T-helper 17 cell (primary cell): Measurements from ENCODE around the gene SLCO1B3. TPM values are rescaled to one million over a fixed set of nuclear protein-coding genes. Genes with fewer than 3 reads are reported as not detected.
A peak's percentile ranks its signal among the peaks of the same experiment; 100 is the strongest.
"Not testable (repeated sequence)": the region's sequence is repeated elsewhere in the genome, so short reads cannot be mapped to it uniquely, and the experiment has no call there.

ENCODE experiments used
- ATAC-seq: fragments of 150-1000 bp; cut with Tn5 transposase; 2 replicates; pipeline ENCODE4 v1.10.0; 2021; ENCODE audit warnings: mild to moderate bottlenecking, moderate library complexity
- DNase-seq, 3 donors: peaks; one replicate each; pipeline versions ENCODE4 v3.0.0 to v3.0.0-alpha.2; 2020 to 2021
- H3K9me3 ChIP-seq: one replicate; pipeline ENCODE4 v1.7.0; 2013; ENCODE audit warnings: low read length, mild to moderate bottlenecking; ENCODE audit not compliant: control insufficient read depth, poor library complexity, severe bottlenecking
- H3K27ac Mint-ChIP-seq: one replicate; pipeline ENCODE4 v1.8.0; 2022; ENCODE audit warnings: mild to moderate bottlenecking, moderate library complexity, mixed read lengths
- H3K27me3 Mint-ChIP-seq: one replicate; pipeline ENCODE4 v1.8.0; 2022; ENCODE audit warnings: mixed read lengths
- H3K36me3 Mint-ChIP-seq: one replicate; pipeline ENCODE4 v1.8.0; 2022; ENCODE audit warnings: low read depth, mixed read lengths
- H3K4me1 Mint-ChIP-seq: one replicate; pipeline ENCODE4 v1.8.0; 2022; ENCODE audit warnings: mild to moderate bottlenecking, mixed read lengths
- H3K4me3 Mint-ChIP-seq: one replicate; pipeline ENCODE4 v1.8.0; 2022; ENCODE audit warnings: mild to moderate bottlenecking, moderate library complexity, mixed read lengths
- total RNA-seq, 4 donors: library from RNA in 2 of 4; stranded (reverse) in 2 of 4; gene quantifications; one replicate each; pipeline ENCODE4 v1.2.3 and lab custom pipeline; 2022 to 2026

The SLCO1B3 gene, protein sequence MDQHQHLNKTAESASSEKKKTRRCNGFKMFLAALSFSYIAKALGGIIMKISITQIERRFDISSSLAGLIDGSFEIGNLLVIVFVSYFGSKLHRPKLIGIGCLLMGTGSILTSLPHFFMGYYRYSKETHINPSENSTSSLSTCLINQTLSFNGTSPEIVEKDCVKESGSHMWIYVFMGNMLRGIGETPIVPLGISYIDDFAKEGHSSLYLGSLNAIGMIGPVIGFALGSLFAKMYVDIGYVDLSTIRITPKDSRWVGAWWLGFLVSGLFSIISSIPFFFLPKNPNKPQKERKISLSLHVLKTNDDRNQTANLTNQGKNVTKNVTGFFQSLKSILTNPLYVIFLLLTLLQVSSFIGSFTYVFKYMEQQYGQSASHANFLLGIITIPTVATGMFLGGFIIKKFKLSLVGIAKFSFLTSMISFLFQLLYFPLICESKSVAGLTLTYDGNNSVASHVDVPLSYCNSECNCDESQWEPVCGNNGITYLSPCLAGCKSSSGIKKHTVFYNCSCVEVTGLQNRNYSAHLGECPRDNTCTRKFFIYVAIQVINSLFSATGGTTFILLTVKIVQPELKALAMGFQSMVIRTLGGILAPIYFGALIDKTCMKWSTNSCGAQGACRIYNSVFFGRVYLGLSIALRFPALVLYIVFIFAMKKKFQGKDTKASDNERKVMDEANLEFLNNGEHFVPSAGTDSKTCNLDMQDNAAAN
- not detected for total RNA-seq
- total RNA-seq (lab: John Stamatoyannopoulos, UW), result 0 reads per million in 2 donors

GRCh38 chr12:20810487-20810886, at the start of gene SLCO1B3:
Gene SLCO1B3, plus strand, starts transcription at chr12:20810705. Its CDS starts 5,034 bp downstream, at chr12:20815739.
- no peak within 1 kb of the TSS for H3K27ac Mint-ChIP-seq
- H3K4me1 Mint-ChIP-seq, result no peaks in the 10 kb centered on the region
- ATAC-seq (no peak), DNase-seq (no peak)
- no peaks in the 10 kb centered on the region for H3K27me3 Mint-ChIP-seq
- H3K9me3 ChIP-seq, result no peaks in the 10 kb centered on the region
- no peaks in the 10 kb centered on the region for H3K36me3 Mint-ChIP-seq
- no peak within 1 kb of the TSS for H3K4me3 Mint-ChIP-seq

- ATAC-seq, result no peak
- no peak overlapping the region for H3K4me3 Mint-ChIP-seq
Observed at GRCh38 chr12:20777420-20777819, 33.1 kb upstream of the SLCO1B3 start.

DNA sequence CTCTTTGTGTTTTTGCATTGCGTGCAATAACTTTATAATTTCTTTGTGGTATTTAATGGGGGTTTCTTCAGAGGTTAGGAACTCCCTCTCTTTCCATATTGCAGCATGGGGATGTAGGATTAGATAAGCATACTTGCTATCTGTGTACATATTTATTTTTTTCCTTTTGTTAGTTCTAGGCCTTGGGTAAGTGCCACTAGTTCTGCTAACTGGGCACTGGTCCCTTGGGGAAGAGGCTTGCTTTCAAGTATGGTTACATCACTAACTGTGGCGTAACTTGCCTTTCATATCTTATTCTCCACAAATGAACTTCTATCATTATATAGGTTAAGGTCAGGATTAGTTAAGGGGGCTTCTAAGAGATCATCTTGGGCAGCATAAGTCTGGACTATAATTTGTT, 31.5 kb upstream of the SLCO1B3 start:
- H3K9me3 ChIP-seq, result no peaks in the 10 kb centered on the region
- ATAC-seq, result no peak
- no peaks in the 10 kb centered on the region for H3K27me3 Mint-ChIP-seq
- H3K36me3 Mint-ChIP-seq, result no peaks in the 10 kb centered on the region
- H3K27ac Mint-ChIP-seq, result no peak overlapping the region
- H3K4me3 Mint-ChIP-seq, result no peak overlapping the region
- no peaks in the 10 kb centered on the region for H3K4me1 Mint-ChIP-seq
- DNase-seq, result no peak

More at GRCh38 chr12:20777420-20777819, 33.1 kb upstream of the SLCO1B3 start:
- DNase-seq, result no peak
- H3K27ac Mint-ChIP-seq, result no peak overlapping the region
- no peaks in the 10 kb centered on the region for H3K36me3 Mint-ChIP-seq
- H3K4me1 Mint-ChIP-seq, result no peaks in the 10 kb centered on the region
- H3K27me3 Mint-ChIP-seq, result no peaks in the 10 kb centered on the region
- H3K9me3 ChIP-seq, result no peaks in the 10 kb centered on the region

DNA sequence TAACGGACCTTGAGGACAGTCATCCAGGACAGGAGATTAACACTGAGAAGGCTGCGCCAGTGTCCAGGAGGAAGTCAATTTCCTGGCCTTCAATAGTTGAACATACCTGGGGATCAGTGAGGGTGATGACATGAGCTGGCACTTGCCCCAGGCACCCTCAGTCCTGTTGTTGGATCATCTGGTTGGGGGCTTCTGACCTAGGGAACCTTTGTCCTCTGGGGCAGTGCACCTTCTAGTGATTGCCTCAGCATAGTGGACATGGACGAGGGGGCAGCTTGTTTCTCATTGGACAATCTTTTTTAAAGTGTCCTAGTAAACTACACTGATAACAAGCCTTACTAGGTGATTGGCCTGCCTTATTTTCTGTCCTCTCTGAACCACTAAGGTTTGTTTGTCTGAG, 30.5 kb upstream of the SLCO1B3 start:
- not testable (repeated sequence) for ATAC-seq, H3K36me3 Mint-ChIP-seq, H3K27ac Mint-ChIP-seq, H3K4me3 Mint-ChIP-seq, DNase-seq, H3K9me3 ChIP-seq, H3K4me1 Mint-ChIP-seq, H3K27me3 Mint-ChIP-seq

DNA sequence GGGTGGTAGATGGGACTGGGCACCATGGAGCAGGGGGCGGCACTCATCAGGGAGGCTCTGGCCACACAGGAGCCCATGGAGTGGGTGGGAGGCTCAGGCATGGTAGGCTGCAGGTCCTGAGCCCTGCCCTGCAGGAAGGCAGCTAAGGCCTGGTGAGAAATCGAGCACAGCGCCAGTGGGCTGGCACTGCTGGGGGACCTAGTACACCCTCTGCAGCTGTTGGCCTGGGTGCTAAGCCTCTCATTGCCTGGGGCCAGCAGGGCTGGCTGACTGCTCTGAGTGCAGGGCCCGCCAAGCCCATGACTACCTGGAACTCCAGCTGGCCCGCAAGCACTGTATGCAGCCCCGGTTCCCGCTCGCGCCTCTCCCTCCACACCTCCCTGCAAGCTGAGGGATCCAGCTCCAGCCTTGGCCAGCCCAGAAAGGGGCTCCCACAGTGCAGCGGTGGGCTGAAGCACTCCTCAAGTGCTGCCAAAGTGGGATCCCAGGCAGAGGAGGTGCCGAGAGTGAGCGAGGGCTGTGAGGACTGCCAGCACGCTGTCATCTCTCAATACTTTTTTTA, 26.6 kb upstream of the SLCO1B3 start:
- not testable (repeated sequence) for ATAC-seq, H3K36me3 Mint-ChIP-seq, H3K27me3 Mint-ChIP-seq, H3K4me1 Mint-ChIP-seq, H3K4me3 Mint-ChIP-seq, H3K9me3 ChIP-seq, H3K27ac Mint-ChIP-seq, DNase-seq

DNA sequence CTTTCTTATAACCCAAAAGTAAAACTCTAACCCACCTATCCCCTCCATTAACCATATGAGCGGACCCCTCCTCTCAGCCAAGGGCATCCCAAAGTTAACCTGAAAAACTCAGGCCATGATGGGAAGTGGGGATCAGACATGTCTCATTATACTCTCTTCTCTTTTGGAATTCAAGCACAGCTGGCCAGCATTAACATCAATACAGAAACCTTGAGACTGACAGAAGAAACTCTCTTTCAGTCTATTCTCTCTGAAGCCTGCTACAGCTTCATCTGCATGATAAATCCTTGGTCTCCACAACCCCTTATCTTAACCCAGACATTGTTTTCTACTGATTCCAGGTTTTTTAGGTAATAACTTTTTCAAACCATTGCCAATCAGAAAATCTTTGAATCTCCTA, 17.5 kb upstream of the SLCO1B3 start:
- no peaks in the 10 kb centered on the region for H3K9me3 ChIP-seq
- H3K4me1 Mint-ChIP-seq, result no peaks in the 10 kb centered on the region
- H3K27ac Mint-ChIP-seq, result no peak overlapping the region
- no peaks in the 10 kb centered on the region for H3K36me3 Mint-ChIP-seq
- H3K4me3 Mint-ChIP-seq, result no peak overlapping the region
- H3K27me3 Mint-ChIP-seq, result no peaks in the 10 kb centered on the region
- no peak for ATAC-seq
- DNase-seq, result no peak

DNA sequence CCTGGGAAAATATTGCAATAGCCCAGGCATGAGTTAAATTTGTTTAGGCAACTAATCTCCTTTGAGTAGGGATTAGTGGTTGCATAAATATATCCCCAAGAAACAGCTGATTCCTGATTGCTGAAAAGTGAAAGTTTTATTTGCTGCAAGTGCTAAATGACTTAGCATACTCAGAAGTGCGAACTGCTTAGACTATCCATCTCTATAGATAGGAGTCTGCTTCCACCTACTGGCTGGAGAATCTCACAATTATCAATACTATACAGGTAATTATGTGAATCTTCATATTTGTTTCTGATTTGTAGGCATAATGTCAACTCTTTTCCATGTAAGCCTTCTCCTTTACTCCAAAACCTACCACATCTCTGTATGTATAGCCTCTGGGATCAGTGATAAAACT, 12.0 kb upstream of the SLCO1B3 start:
- Mint-ChIP-seq H3K4me3 (no peak overlapping the region), H3K27ac (no peak overlapping the region), H3K36me3 (no peaks in the 10 kb centered on the region), H3K4me1 (no peaks in the 10 kb centered on the region), H3K27me3 (no peaks in the 10 kb centered on the region)
- no peaks in the 10 kb centered on the region for H3K9me3 ChIP-seq
- DNase-seq, result no peak
- ATAC-seq, result no peak

DNA sequence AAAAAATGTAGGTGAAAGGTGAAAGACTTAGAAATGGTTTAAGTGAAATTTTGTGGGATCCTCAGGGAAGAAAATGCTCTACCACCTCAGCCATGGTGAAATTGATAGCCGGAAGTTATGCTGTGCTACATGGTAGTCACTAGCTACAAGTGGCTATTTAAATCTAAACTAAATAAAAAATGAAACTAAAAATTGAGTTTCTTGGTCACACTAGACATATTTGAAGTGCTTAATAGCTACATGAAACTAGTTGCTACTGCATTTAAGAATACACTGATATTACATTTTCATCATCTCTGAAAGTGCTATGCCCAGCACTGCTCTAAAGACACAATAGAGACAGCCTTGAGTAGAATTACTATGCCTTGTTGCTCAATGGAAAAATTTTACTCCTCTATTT, 10.3 kb upstream of the SLCO1B3 start:
- no peak overlapping the region for H3K4me3 Mint-ChIP-seq
- ATAC-seq (no peak), DNase-seq (no peak)
- no peaks in the 10 kb centered on the region for H3K36me3 Mint-ChIP-seq
- peak overlapping the region; percentile 1 for H3K27ac Mint-ChIP-seq
- H3K27me3 Mint-ChIP-seq, result no peaks in the 10 kb centered on the region
- H3K9me3 ChIP-seq, result no peaks in the 10 kb centered on the region
- no peaks in the 10 kb centered on the region for H3K4me1 Mint-ChIP-seq

DNA sequence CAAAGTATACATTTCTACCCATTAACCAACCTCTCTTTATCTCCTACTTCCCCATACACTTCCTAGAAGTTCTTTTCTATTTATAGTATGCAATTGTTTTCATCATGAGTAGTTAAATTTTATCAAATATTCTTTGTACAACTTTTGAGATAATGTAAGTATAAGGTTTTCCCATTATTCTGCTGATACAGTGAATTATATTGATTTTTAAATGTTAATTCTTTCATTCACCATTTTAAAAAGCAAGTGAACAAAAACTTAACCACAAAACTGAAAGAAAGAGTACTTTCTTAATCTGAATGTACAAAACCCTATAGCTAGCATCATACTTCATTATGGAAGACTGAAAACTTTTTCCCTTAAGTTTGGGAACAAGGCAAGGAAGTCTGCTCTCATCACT, 9.5 kb upstream of the SLCO1B3 start:
- Mint-ChIP-seq H3K36me3 (no peaks in the 10 kb centered on the region), H3K4me1 (no peaks in the 10 kb centered on the region), H3K27me3 (no peaks in the 10 kb centered on the region), H3K27ac (no peak overlapping the region), H3K4me3 (no peak overlapping the region)
- ATAC-seq, result no peak
- no peak for DNase-seq
- no peaks in the 10 kb centered on the region for H3K9me3 ChIP-seq

DNA sequence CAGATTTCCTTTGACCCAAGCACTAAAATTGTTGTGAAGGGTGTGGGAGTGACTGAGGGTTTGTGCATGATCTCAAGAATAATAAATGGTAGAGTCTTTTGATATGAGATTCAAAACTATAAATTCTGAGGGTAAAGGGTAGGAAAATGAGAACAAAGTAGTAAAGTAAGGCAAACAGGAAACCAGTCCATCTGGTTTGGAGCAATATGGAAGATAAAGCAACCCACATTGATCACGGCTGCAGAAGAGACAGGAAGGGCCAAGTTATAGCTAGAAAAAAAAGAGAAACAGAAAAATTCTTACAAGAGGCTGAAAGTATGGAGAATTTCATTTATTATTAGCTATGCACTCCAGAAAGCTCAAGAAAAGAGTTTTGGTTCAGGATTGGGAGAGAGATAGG, 4.6 kb upstream of the SLCO1B3 start:
- ATAC-seq (no peak), DNase-seq (no peak)
- no peaks in the 10 kb centered on the region for H3K36me3 Mint-ChIP-seq
- no peaks in the 10 kb centered on the region for H3K4me1 Mint-ChIP-seq
- H3K27ac Mint-ChIP-seq, result no peak overlapping the region
- H3K9me3 ChIP-seq, result no peaks in the 10 kb centered on the region
- H3K27me3 Mint-ChIP-seq, result no peaks in the 10 kb centered on the region
- H3K4me3 Mint-ChIP-seq, result no peak overlapping the region

- DNase-seq (no peak), ATAC-seq (no peak)
- Mint-ChIP-seq H3K4me3 (no peak overlapping the region), H3K4me1 (no peaks in the 10 kb centered on the region), H3K36me3 (no peaks in the 10 kb centered on the region), H3K27me3 (no peaks in the 10 kb centered on the region), H3K27ac (no peak overlapping the region)
- H3K9me3 ChIP-seq, result no peaks in the 10 kb centered on the region
Observed at GRCh38 chr12:20807192-20808080, 3.1 kb upstream of the SLCO1B3 start.

DNA sequence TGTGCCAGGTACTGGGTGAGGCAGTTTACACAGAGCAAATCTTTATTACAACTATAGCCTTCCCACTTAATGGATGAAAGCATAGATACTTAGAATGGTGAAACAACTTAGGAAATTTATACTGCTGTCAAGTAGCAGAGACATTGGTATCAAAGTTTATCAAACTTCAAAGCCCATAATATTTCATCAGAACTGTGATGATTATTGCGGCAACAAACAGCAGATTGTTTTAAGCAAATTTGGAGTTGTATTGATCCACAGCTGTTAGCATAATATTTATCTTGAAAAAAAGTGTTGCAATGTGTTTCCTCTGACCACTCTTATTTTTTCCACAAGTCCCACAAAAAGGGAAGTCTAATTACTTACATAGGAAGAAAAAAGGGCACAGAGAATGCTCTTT, 2.0 kb upstream of the SLCO1B3 start:
- no peak for ATAC-seq

GRCh38 chr12:20815574-20815973, 5.1 kb downstream of the SLCO1B3 start:
- DNase-seq (no peak), ATAC-seq (no peak)
- Mint-ChIP-seq H3K4me3 (no peak overlapping the region), H3K4me1 (no peaks in the 10 kb centered on the region), H3K27me3 (no peaks in the 10 kb centered on the region), H3K27ac (no peak overlapping the region), H3K36me3 (no peaks in the 10 kb centered on the region)
- H3K9me3 ChIP-seq, result no peaks in the 10 kb centered on the region

More for the DNA sequence above, 2.0 kb upstream of the SLCO1B3 start:
- Mint-ChIP-seq H3K27me3 (no peaks in the 10 kb centered on the region), H3K4me1 (no peaks in the 10 kb centered on the region), H3K27ac (no peak overlapping the region), H3K36me3 (no peaks in the 10 kb centered on the region), H3K4me3 (no peak overlapping the region)
- DNase-seq, result no peak
- no peaks in the 10 kb centered on the region for H3K9me3 ChIP-seq
